ENCODE measurements around the gene SYNJ2.

- no peak for TF ChIP-seq CTCF (IDR thresholded peaks at IDR 0.05)
- no peak for TF ChIP-seq SIN3A (IDR thresholded peaks at IDR 0.05; ENCODE audit: borderline replicate concordance, insufficient read depth, low read depth, low read length)
- no peak for TF ChIP-seq REST (IDR thresholded peaks at IDR 0.05; ENCODE audit: insufficient read depth in 1 of 2, low read depth in 2 of 2, low read length in 1 of 2)
These were observed 128.1 kb downstream of the SYNJ2 start for GRCh38 chr6:158109748-158110147.
